Measurements from ENCODE around the gene CPPED1.
A peak's percentile ranks its signal among the peaks of the same experiment; 100 is the strongest.

CPPED1 gene

GRCh38 chr16:12735805-12736204, 67.9 kb downstream of the CPPED1 start:
- DNase-seq (ENCODE audit: low read depth), result no peak
- TF ChIP-seq CTCF (conservative IDR thresholded peaks at IDR 0.05; ENCODE audit: low read depth, low read length), result no peak
- no peak overlapping the region for H3K4me3 ChIP-seq (ENCODE audit: low read depth, low read length)

GRCh38 chr16:12732600-12732999, 71.1 kb downstream of the CPPED1 start:
- TF ChIP-seq CTCF (conservative IDR thresholded peaks at IDR 0.05; ENCODE audit: low read depth, low read length), result no peak
- DNase-seq (ENCODE audit: low read depth), result no peak
- H3K4me3 ChIP-seq (ENCODE audit: low read depth, low read length), result no peak overlapping the region

GRCh38 chr16:12729448-12729847, 74.2 kb downstream of the CPPED1 start:
- TF ChIP-seq CTCF (conservative IDR thresholded peaks at IDR 0.05; ENCODE audit: low read depth, low read length), result no peak
- H3K4me3 ChIP-seq (ENCODE audit: low read depth, low read length), result no peak overlapping the region
- DNase-seq (ENCODE audit: low read depth), result peak; percentile 66

- DNase-seq (ENCODE audit: low read depth), result no peak
- no peak for TF ChIP-seq CTCF (conservative IDR thresholded peaks at IDR 0.05; ENCODE audit: low read depth, low read length)
- no peak overlapping the region for H3K4me3 ChIP-seq (ENCODE audit: low read depth, low read length)
Measured at GRCh38 chr16:12728469-12728868, 75.2 kb downstream of the CPPED1 start.

GRCh38 chr16:12724226-12724625, 79.5 kb downstream of the CPPED1 start:
- TF ChIP-seq CTCF (conservative IDR thresholded peaks at IDR 0.05; ENCODE audit: low read depth, low read length), result no peak
- DNase-seq (ENCODE audit: low read depth), result no peak
- no peak overlapping the region for H3K4me3 ChIP-seq (ENCODE audit: low read depth, low read length)

GRCh38 chr16:12723681-12724080, 80.0 kb downstream of the CPPED1 start:
- DNase-seq (ENCODE audit: low read depth), result no peak
- no peak overlapping the region for H3K4me3 ChIP-seq (ENCODE audit: low read depth, low read length)
- no peak for TF ChIP-seq CTCF (conservative IDR thresholded peaks at IDR 0.05; ENCODE audit: low read depth, low read length)

- no peak for DNase-seq (ENCODE audit: low read depth)
- H3K4me3 ChIP-seq (ENCODE audit: low read depth, low read length), result no peak overlapping the region
- no peak for TF ChIP-seq CTCF (conservative IDR thresholded peaks at IDR 0.05; ENCODE audit: low read depth, low read length)
Measured at GRCh38 chr16:12721841-12722421, 81.8 kb downstream of the CPPED1 start.
